Suprapubic skin (tissue), 4 donors: Measurements from ENCODE around the gene MRS2.

Experiments
- CTCF ChIP-seq, 2 donors: fragments of 200-600 bp in 1 of 2; fragments of 450-650 bp in 1 of 2; sonication (generic) in 1 of 2; IDR thresholded peaks; one replicate each; pipeline ENCODE4 v1.5.1; 2016 to 2019; ENCODE audit warnings: antibody characterized with exemption in 2 of 2, mild to moderate bottlenecking in 1 of 2, moderate library complexity in 1 of 2
- EP300 ChIP-seq: sonication (generic); formaldehyde crosslinking; IDR thresholded peaks from one replicate; pipeline ENCODE4 v1.6.1; 2017; ENCODE audit warnings: antibody characterized with exemption
- POLR2A ChIP-seq, 2 donors: fragments of 450-650 bp; IDR thresholded peaks; one replicate each; pipeline ENCODE4 v1.6.1; 2017; ENCODE audit warnings: antibody characterized with exemption in 2 of 2, mild to moderate bottlenecking in 2 of 2, moderate library complexity in 2 of 2
- POLR2AphosphoS5 ChIP-seq, 3 donors: sonication (generic); formaldehyde crosslinking; IDR thresholded peaks; one replicate each; pipeline ENCODE4 v1.6.1; 2017; ENCODE audit warnings: antibody characterized with exemption in 3 of 3

GRCh38 chr6:24359640-24360454, 42.9 kb upstream of the MRS2 start:
- peak; percentile 17 to 69 for TF ChIP-seq CTCF (IDR thresholded peaks at IDR 0.05)
- TF ChIP-seq EP300 = no peak
- TF ChIP-seq POLR2A (IDR thresholded peaks at IDR 0.05) = no peak
- TF ChIP-seq POLR2AphosphoS5 (IDR thresholded peaks at IDR 0.05) = no peak
